Panc1 (cell line): ENCODE data around the gene ALOXE3. TPM values are rescaled to one million over a fixed set of nuclear protein-coding genes. Genes with fewer than 3 reads are reported as not detected.

Experiments used
- ATAC-seq: fragments of 200-7000 bp; cut with Tn5 transposase; 2 replicates; pipeline ENCODE4 v1.9.1; 2020; ENCODE audit warnings: mild to moderate bottlenecking, moderate library complexity
- BruUV-seq: library from RNA; stranded (reverse); fragments of 400-500 nt; replicated peaks from 2 replicates; lab custom pipeline; 2021; lab: Mats Ljungman, UMichigan
- CTCF ChIA-PET: fragments of 300-600 bp; sonication (Branson Sonifier 250); formaldehyde crosslinking; loops from one replicate; lab custom pipeline; 2022; ENCODE audit warnings: antibody characterized with exemption; lab: Charles Lee
- POLR2A ChIA-PET: fragments of 300-600 bp; sonication (Branson Sonifier 250); formaldehyde crosslinking; loops from one replicate; lab custom pipeline; 2022; ENCODE audit warnings: antibody characterized with exemption; lab: Charles Lee
- DNase-seq: peaks from one replicate; pipeline ENCODE4 v3.0.0-alpha.2; 2010; ENCODE audit warnings: low read depth, low spot score
- H3K27ac ChIP-seq: 2 replicates; pipeline ENCODE4 v1.5.1; 2011; ENCODE audit warnings: mild to moderate bottlenecking, low read length, inconsistent platforms
- H3K27me3 ChIP-seq: fragments of 200-500 bp; sonication (Bioruptor generic); 2 replicates; pipeline ENCODE4 v1.6.0; 2014; ENCODE audit warnings: low read length, inconsistent platforms; ENCODE audit not compliant: control insufficient read depth, insufficient read depth
- H3K36me3 ChIP-seq: fragments of 200-500 bp; sonication (Bioruptor generic); 2 replicates; pipeline ENCODE4 v1.5.1; 2014; ENCODE audit warnings: inconsistent platforms, mild to moderate bottlenecking, low read length, moderate library complexity; ENCODE audit not compliant: control insufficient read depth, insufficient read depth
- H3K4me1 ChIP-seq: 2 replicates; pipeline ENCODE4 v1.5.1; 2011; ENCODE audit warnings: inconsistent platforms, mild to moderate bottlenecking, low read length, moderate library complexity; ENCODE audit not compliant: control insufficient read depth, insufficient read depth
- H3K4me3 ChIP-seq, 2 experiments: 2 replicates each; pipeline ENCODE4 v1.5.1; 2011 to 2012; ENCODE audit warnings: low read depth in 2 of 2, low read length in 2 of 2, mild to moderate bottlenecking in 2 of 2, inconsistent platforms in 1 of 2, moderate library complexity in 1 of 2
- H3K9me3 ChIP-seq: fragments of 200-500 bp; sonication (Bioruptor generic); 2 replicates; pipeline ENCODE4 v1.5.1; 2014; ENCODE audit warnings: low read depth, mild to moderate bottlenecking, inconsistent platforms, low read length, moderate library complexity; ENCODE audit not compliant: control insufficient read depth, insufficient read depth
- POLR2AphosphoS5 ChIP-seq: IDR thresholded peaks from 2 replicates; pipeline ENCODE4 v1.6.1; 2012; ENCODE audit warnings: mild to moderate bottlenecking, low read depth, low read length, moderate library complexity
- SIN3A ChIP-seq: IDR thresholded peaks from 2 replicates; pipeline ENCODE4 v1.6.1; 2012; ENCODE audit warnings: low read depth, mild to moderate bottlenecking, low read length, moderate library complexity, borderline replicate concordance; ENCODE audit not compliant: insufficient read depth
- TCF7L2 ChIP-seq: IDR thresholded peaks from 2 replicates; pipeline ENCODE4 v1.6.1; 2011; ENCODE audit warnings: mild to moderate bottlenecking, low read depth, low read length, inconsistent platforms
- in situ Hi-C: cut with HindIII; loops from 2 replicates; pipeline ENCODE4 v1.10.0; 2016; ENCODE audit warnings: low sequenced_read_pairs, low pct_unique_long_range_greater_than_20kb
- intact Hi-C: fragments of 100-400 bp; cut with micrococcal nuclease; formaldehyde crosslinking; loops from one replicate; pipeline ENCODE4 v1.10.0; 2022; ENCODE audit not compliant: unreplicated experiment
- total RNA-seq: library from RNA; stranded (reverse); gene quantifications from one replicate; pipeline ENCODE4 v1.2.1, GENCODE V29; 2021; ENCODE audit not compliant: unreplicated experiment
- TF ChIP-seq, protein P1 (sequence below), 2 experiments: IDR thresholded peaks; 2 replicates each; pipeline ENCODE4 v1.6.1; 2011 to 2012; ENCODE audit warnings: low read depth in 2 of 2, control low read depth in 1 of 2, low read length in 1 of 2, mild to moderate bottlenecking in 1 of 2, moderate library complexity in 1 of 2; ENCODE audit not compliant: insufficient read depth in 1 of 2
- TF ChIP-seq, protein P2 (sequence below): fragments of 450-650 bp; IDR thresholded peaks from 2 replicates; pipeline ENCODE4 v1.5.1; 2017; ENCODE audit warnings: mild to moderate bottlenecking

Gene ALOXE3
- total RNA-seq, 1 experiment from 2014 or later = 0.46 TPM

GRCh38 chr17:8055851-8056231 lies 62.5 kb downstream of the ALOXE3 start:
- H3K27ac ChIP-seq = no peak overlapping the region
- TF ChIP-seq TCF7L2 (no peak), POLR2AphosphoS5 (no peak), SIN3A (no peak)
- TF ChIP-seq, protein P1, sequence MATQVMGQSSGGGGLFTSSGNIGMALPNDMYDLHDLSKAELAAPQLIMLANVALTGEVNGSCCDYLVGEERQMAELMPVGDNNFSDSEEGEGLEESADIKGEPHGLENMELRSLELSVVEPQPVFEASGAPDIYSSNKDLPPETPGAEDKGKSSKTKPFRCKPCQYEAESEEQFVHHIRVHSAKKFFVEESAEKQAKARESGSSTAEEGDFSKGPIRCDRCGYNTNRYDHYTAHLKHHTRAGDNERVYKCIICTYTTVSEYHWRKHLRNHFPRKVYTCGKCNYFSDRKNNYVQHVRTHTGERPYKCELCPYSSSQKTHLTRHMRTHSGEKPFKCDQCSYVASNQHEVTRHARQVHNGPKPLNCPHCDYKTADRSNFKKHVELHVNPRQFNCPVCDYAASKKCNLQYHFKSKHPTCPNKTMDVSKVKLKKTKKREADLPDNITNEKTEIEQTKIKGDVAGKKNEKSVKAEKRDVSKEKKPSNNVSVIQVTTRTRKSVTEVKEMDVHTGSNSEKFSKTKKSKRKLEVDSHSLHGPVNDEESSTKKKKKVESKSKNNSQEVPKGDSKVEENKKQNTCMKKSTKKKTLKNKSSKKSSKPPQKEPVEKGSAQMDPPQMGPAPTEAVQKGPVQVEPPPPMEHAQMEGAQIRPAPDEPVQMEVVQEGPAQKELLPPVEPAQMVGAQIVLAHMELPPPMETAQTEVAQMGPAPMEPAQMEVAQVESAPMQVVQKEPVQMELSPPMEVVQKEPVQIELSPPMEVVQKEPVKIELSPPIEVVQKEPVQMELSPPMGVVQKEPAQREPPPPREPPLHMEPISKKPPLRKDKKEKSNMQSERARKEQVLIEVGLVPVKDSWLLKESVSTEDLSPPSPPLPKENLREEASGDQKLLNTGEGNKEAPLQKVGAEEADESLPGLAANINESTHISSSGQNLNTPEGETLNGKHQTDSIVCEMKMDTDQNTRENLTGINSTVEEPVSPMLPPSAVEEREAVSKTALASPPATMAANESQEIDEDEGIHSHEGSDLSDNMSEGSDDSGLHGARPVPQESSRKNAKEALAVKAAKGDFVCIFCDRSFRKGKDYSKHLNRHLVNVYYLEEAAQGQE (IDR thresholded peaks at IDR 0.05; ENCODE audit: insufficient read depth in 1 of 2, low read depth in 2 of 2, low read length in 1 of 2) = no peak
- TF ChIP-seq, protein P2, sequence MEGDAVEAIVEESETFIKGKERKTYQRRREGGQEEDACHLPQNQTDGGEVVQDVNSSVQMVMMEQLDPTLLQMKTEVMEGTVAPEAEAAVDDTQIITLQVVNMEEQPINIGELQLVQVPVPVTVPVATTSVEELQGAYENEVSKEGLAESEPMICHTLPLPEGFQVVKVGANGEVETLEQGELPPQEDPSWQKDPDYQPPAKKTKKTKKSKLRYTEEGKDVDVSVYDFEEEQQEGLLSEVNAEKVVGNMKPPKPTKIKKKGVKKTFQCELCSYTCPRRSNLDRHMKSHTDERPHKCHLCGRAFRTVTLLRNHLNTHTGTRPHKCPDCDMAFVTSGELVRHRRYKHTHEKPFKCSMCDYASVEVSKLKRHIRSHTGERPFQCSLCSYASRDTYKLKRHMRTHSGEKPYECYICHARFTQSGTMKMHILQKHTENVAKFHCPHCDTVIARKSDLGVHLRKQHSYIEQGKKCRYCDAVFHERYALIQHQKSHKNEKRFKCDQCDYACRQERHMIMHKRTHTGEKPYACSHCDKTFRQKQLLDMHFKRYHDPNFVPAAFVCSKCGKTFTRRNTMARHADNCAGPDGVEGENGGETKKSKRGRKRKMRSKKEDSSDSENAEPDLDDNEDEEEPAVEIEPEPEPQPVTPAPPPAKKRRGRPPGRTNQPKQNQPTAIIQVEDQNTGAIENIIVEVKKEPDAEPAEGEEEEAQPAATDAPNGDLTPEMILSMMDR = no peak
- intact Hi-C loops (loop anchor here (10.0 kb wide), 1 partner anchor 61 kb away; no protein-coding TSS in a partner anchor), in situ Hi-C loops (no loop called here)
- peaks cover 3% of the 10 kb centered on the region for H3K27me3 ChIP-seq
- ATAC-seq (no peak), DNase-seq (no peak)
- peaks cover 10% of the 10 kb centered on the region for H3K4me1 ChIP-seq
- no TSS peak for BruUV-seq
- H3K36me3 ChIP-seq = no peaks in the 10 kb centered on the region
- POLR2A ChIA-PET = interaction anchor here (0.6 kb wide), 1 partner anchor 622 kb away, joined by 3 read pairs; no protein-coding TSS in a partner anchor
- no peaks in the 10 kb centered on the region for H3K9me3 ChIP-seq
- no peak overlapping the region for H3K4me3 ChIP-seq
- CTCF ChIA-PET = interaction anchor here (1.0 kb wide), 1 partner anchor 155 kb away, joined by 5 read pairs; the partner anchor contains the start of gene AURKB

DNA sequence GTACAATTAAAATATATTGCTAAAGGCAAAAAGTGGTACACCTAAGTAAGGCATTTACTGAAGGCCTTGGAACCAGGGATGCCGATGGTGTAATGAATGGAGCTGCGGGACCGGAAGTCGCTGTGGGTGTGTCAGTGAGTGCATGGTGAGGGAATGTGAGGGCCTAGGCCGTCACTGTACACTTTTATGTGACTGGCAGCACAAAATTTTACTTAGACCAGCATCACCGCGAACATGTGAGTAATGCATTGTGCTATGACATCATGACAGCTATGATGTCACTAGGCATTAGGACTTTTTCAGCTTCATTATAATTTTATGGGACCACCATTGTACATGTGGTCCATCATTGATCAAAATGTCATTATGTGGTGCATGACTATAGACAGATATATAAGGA lies 64.7 kb downstream of the ALOXE3 start:
- ChIA-PET CTCF (no interaction called here), POLR2A (no interaction called here)
- no peaks in the 10 kb centered on the region; the same call in 1 of the 2 replicates for H3K27me3 ChIP-seq
- no peaks in the 10 kb centered on the region for H3K9me3 ChIP-seq
- no peak overlapping the region for H3K27ac ChIP-seq
- H3K36me3 ChIP-seq = no peaks in the 10 kb centered on the region
- BruUV-seq = no TSS peak
- in situ Hi-C loops = no loop called here
- intact Hi-C loops = loop anchor here (10.0 kb wide), 1 partner anchor 59 kb away; no protein-coding TSS in a partner anchor
- H3K4me1 ChIP-seq = peaks cover 4% of the 10 kb centered on the region
- H3K4me3 ChIP-seq = no peak overlapping the region
- ATAC-seq (no peak), DNase-seq (no peak)
- TF ChIP-seq, protein P2 = no peak
- TF ChIP-seq, protein P1 (IDR thresholded peaks at IDR 0.05; ENCODE audit: insufficient read depth in 1 of 2, low read depth in 2 of 2, low read length in 1 of 2) = no peak
- TF ChIP-seq SIN3A = no peak
- no peak for TF ChIP-seq TCF7L2
- TF ChIP-seq POLR2AphosphoS5 = no peak
